A549 treated with RU486 at 1 μM for 4 hours (cell line): Measurements from ENCODE around the gene AHNAK. TPM values are rescaled to one million over a fixed set of nuclear protein-coding genes. Genes with fewer than 3 reads are reported as not detected.

Experiments used
- total RNA-seq: library from RNA; stranded (reverse); fragments of 200-300 nt; extraction: Qiagen RNA extraction; gene quantifications from 5 replicates; pipeline ENCODE4 v1.2.3, GENCODE V29; 2022; ENCODE audit warnings: low read depth

AHNAK gene, protein sequence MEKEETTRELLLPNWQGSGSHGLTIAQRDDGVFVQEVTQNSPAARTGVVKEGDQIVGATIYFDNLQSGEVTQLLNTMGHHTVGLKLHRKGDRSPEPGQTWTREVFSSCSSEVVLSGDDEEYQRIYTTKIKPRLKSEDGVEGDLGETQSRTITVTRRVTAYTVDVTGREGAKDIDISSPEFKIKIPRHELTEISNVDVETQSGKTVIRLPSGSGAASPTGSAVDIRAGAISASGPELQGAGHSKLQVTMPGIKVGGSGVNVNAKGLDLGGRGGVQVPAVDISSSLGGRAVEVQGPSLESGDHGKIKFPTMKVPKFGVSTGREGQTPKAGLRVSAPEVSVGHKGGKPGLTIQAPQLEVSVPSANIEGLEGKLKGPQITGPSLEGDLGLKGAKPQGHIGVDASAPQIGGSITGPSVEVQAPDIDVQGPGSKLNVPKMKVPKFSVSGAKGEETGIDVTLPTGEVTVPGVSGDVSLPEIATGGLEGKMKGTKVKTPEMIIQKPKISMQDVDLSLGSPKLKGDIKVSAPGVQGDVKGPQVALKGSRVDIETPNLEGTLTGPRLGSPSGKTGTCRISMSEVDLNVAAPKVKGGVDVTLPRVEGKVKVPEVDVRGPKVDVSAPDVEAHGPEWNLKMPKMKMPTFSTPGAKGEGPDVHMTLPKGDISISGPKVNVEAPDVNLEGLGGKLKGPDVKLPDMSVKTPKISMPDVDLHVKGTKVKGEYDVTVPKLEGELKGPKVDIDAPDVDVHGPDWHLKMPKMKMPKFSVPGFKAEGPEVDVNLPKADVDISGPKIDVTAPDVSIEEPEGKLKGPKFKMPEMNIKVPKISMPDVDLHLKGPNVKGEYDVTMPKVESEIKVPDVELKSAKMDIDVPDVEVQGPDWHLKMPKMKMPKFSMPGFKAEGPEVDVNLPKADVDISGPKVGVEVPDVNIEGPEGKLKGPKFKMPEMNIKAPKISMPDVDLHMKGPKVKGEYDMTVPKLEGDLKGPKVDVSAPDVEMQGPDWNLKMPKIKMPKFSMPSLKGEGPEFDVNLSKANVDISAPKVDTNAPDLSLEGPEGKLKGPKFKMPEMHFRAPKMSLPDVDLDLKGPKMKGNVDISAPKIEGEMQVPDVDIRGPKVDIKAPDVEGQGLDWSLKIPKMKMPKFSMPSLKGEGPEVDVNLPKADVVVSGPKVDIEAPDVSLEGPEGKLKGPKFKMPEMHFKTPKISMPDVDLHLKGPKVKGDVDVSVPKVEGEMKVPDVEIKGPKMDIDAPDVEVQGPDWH (N-terminal part only)
- 186 to 202 TPM (median 195 TPM) in 5 replicates for total RNA-seq

DNA sequence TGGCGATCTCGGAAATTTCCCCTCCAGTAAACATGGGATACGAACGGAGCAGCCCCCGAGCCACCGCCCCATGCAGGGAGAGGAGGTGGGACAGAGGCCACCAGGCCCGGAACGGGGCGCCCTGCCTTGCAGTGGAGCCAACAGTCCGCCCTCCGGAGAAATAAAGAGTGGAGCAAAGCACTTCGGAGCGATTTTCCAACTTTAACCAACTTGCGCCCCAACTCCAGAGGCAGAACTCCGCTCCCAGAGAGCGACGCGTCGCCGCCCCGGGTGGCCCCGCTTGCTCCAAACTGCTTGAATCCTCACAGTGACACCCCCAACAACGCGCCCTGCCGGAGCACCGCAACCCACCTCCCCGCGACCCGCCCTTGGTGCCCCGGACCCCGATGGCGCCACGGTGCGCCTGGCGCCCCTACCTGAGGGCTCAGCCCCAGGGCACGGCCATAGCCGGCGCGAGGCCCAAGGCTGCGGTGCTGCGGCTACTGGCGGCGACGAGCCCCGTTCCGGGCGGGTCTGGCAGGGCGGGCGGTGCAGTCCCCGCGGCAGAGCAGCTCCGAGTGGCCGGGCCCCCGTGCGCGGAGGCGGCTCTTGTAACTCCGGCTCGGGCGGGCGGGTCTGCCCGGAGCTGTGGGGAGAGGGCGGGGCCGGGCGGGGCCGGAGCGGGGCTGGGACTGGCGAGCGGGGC lies at the start of gene AHNAK:
Gene AHNAK, minus strand, starts transcription at position 563 of the 685 bp plus-strand sequence. CDS start 10,708 bp downstream, outside the sequence.

DNA sequence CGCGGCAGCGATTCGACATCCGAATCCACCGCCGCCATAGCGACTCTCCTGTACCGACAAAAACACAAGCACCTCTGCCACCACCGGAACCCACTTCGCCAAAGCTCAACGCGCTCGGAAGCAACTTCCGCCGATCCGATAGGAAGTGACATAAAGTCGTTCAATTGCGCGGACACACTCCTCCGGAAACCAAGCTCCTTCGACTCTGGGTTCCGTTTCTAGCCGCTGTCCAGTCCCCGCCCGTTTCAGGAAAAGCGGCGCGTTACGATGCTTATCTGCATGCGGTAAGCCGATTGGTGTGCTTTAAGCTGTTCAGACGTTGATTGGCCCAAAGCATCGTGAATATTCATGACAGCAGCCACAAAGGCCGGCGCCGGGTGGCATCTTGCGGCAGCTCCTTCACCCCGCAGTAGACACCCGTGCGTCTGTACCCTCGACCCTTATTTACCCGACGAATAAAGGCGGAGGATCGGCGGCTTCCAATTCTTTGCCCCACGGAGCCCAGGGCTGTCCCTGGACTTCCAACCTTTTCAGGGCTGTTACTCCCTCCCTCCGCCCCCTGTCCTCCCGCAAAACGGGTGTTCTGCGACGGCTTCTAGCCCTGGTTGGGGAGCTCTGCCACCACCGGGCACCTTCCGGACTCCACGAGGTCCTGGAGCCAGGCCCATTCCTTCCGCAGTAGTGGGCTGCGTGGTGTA lies 45.0 kb upstream of the AHNAK start, which contains the start of gene TUT1:
Gene TUT1, minus strand, starts transcription at position 76 of the 698 bp plus-strand sequence. Its CDS starts 38 bp downstream, at position 38.

DNA sequence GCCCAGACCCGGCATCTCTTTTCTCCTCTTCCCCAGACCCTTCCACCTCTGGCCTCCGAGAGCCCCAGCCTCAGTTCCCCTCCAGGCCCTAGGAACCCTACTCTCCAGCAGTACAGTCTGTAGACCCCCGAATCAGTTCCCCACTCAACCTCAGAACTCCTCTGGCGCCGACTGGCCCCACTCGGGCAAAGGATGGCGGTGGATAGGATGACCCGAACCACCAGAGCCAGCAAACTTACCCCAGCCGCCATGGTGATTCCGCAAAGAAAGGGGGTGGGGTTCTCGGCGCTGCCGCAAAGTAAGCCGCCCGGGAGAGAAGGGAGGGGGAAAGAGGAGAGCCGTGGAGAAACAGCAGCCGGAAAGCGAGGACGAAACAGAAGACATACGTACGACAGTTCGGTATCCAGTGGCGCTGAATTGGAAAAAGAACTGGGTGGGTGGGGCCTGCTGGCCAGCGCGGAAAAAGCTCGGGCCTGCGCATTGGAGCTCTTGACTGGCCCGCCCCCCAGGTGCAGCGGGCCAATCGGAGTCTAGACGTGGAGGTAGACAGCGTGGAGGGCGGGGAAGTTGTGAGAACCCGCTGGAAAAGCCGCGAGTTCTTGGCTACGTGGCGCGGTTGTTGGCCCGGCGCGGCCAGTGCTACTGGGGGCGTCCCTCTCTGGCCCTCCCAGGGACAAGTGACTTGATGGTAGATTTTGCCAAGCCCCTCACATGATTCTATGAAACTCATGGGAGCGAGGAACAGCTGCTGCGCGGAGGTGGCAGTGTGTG lies 27.2 kb upstream of the AHNAK start, which contains the start of gene EEF1G:
Gene EEF1G, minus strand, starts transcription at position 300 of the 771 bp plus-strand sequence. Its CDS starts 49 bp downstream, at position 251.

DNA sequence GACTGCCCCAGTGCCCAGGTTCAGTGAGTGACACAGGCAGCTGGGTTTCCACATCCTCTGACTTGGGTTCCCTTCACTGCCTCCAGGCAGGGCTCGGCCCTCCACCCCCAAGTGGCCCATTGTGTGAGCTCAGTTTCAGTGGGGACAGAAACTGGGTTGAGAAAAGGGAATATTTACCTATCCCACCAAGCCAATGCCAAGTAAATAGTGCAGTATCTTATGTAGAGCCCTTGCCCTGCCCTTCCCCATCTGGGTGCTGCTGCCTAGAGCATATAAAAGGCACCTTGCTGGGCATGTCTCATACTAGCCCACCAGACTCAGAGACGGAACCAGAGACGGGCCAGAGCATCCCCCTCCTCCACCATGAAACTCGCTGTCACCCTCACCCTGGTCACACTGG lies 127.9 kb downstream of the AHNAK start, which contains the start of gene SCGB1A1:
Gene SCGB1A1, plus strand, starts transcription at position 301 of the 400 bp plus-strand sequence. Its CDS starts 63 bp downstream, at position 364.

Other genes starting within 250 kb of the AHNAK start
- gene SCGB1D4, start 247.7 kb downstream of the AHNAK start, total RNA-seq: not detected in 5 replicates
- 7.1 to 16.1 TPM (median 11.8 TPM) in 5 replicates for gene ASRGL1, start 209.4 kb downstream of the AHNAK start, total RNA-seq
- 0.39 TPM in 1 of 5 replicates, not detected in the others for gene SCGB1A1, start 127.8 kb downstream of the AHNAK start, total RNA-seq
- gene EEF1G, start 27.1 kb upstream of the AHNAK start, total RNA-seq: 1,853 to 2,125 TPM (median 1,992 TPM) in 5 replicates
- gene TUT1, start 44.7 kb upstream of the AHNAK start, total RNA-seq: 11.5 to 15.8 TPM (median 13.0 TPM) in 5 replicates
- gene MTA2, start 55.1 kb upstream of the AHNAK start, total RNA-seq: 83.9 to 88.1 TPM (median 84.8 TPM) in 5 replicates
- gene EML3, start 66.0 kb upstream of the AHNAK start, total RNA-seq: 15.6 to 28.5 TPM (median 24.4 TPM) in 5 replicates
- 2.6 to 4.7 TPM (median 3.8 TPM) in 5 replicates for gene ROM1, start 66.5 kb upstream of the AHNAK start, total RNA-seq
- gene B3GAT3, start 75.2 kb upstream of the AHNAK start, total RNA-seq: 38.7 to 56.9 TPM (median 51.6 TPM) in 5 replicates
- 241 to 274 TPM (median 257 TPM) in 5 replicates for gene GANAB, start 99.8 kb upstream of the AHNAK start, total RNA-seq
- 15.2 to 22.5 TPM (median 21.2 TPM) in 5 replicates for gene INTS5, start 106.5 kb upstream of the AHNAK start, total RNA-seq
- gene C11orf98, start 118.4 kb upstream of the AHNAK start, total RNA-seq: 130 to 179 TPM (median 143 TPM) in 5 replicates
- gene CSKMT, start 118.5 kb upstream of the AHNAK start, total RNA-seq: 11.1 to 17.8 TPM (median 15.6 TPM) in 5 replicates
- gene UQCC3, start 124.9 kb upstream of the AHNAK start, total RNA-seq: 24.4 to 38.3 TPM (median 37.7 TPM) in 5 replicates
- gene LBHD1, start 125.5 kb upstream of the AHNAK start, total RNA-seq: 5.0 to 5.5 TPM (median 5.2 TPM) in 5 replicates
- 108 to 131 TPM (median 123 TPM) in 5 replicates for gene UBXN1, start 132.3 kb upstream of the AHNAK start, total RNA-seq
- gene LRRN4CL, start 142.7 kb upstream of the AHNAK start, total RNA-seq: 0.07 to 0.13 TPM (median 0.13 TPM) in 3 of 5 replicates, not detected in the others
- 55.6 to 100 TPM (median 73.5 TPM) in 5 replicates for gene BSCL2, start 160.6 kb upstream of the AHNAK start, total RNA-seq
- not detected in 5 replicates for gene GNG3, start 160.9 kb upstream of the AHNAK start, total RNA-seq
- gene HNRNPUL2, start 180.7 kb upstream of the AHNAK start, total RNA-seq: 35.2 to 46.4 TPM (median 41.7 TPM) in 5 replicates
- gene TTC9C, start 181.7 kb upstream of the AHNAK start, total RNA-seq: 29.5 to 36.2 TPM (median 31.1 TPM) in 5 replicates
- 1.6 to 2.6 TPM (median 1.8 TPM) in 5 replicates for gene ZBTB3, start 207.4 kb upstream of the AHNAK start, total RNA-seq
- 167 to 202 TPM (median 180 TPM) in 5 replicates for gene POLR2G, start 214.8 kb upstream of the AHNAK start, total RNA-seq
- gene TAF6L, start 224.6 kb upstream of the AHNAK start, total RNA-seq: 11.5 to 18.4 TPM (median 15.2 TPM) in 5 replicates
- 67.2 to 92.9 TPM (median 90.6 TPM) in 5 replicates for gene TMEM179B, start 240.6 kb upstream of the AHNAK start, total RNA-seq
- gene TMEM223, start 245.2 kb upstream of the AHNAK start, total RNA-seq: 18.1 to 30.6 TPM (median 28.2 TPM) in 5 replicates